Measurements from ENCODE around the gene NTN4.
"Not testable (repeated sequence)": the region's sequence is repeated elsewhere in the genome, so short reads cannot be mapped to it uniquely, and the experiment has no call there.

Gene NTN4

DNA sequence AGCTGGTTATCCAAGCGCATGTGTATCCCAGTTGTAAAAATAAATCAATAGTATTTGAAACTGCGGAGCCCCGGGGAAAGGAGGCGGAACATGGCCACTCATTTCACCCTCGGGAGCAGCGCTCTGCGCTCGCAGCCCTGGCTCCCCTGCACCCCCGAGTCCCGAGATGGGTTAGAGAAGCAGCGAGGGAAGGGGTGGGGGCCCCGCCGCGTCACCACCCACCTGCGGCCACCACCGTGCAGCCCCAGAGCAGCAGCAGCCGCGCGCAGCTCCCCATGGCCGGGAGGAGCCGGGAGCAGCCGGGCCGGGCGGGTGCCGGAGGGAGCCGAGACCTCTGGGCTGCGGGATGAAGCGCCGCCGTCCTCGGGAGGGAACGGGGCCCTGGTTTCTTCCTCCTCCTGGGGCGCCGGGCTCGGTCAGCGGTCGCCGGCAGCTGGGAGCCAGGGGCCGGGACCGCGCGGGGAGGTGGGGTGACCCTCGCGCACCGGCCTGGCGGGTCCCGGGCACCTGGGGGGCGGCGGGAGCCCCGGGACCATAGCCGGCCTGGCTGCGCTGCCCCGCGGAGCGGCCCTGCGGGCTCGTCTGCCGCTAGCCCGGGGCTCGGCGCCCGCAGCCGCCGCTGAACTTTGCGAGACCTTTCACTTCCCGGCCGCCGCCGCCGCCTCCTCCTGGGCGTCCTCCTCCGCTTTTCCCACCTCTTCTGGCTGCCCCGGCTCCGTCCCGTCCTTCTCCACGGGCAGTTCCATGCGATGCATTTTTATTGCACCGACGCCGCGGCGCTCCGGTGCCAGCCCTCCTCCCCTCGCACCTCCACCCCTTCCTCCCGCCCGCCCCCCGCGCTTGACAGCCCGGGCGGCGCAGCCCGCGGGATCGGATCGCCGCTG lies at the start of gene NTN4:
TSS of gene NTN4 (minus strand) at position 732 of the 884 bp plus-strand sequence. CDS start at position 277, 455 bp downstream.
- DNase-seq (ENCODE audit: low spot score) = peak; percentile 65

GRCh38 chr12:95838125-95838524 lies 47.6 kb upstream of the NTN4 start:
- peak; percentile 17 for DNase-seq (ENCODE audit: low spot score)

DNA sequence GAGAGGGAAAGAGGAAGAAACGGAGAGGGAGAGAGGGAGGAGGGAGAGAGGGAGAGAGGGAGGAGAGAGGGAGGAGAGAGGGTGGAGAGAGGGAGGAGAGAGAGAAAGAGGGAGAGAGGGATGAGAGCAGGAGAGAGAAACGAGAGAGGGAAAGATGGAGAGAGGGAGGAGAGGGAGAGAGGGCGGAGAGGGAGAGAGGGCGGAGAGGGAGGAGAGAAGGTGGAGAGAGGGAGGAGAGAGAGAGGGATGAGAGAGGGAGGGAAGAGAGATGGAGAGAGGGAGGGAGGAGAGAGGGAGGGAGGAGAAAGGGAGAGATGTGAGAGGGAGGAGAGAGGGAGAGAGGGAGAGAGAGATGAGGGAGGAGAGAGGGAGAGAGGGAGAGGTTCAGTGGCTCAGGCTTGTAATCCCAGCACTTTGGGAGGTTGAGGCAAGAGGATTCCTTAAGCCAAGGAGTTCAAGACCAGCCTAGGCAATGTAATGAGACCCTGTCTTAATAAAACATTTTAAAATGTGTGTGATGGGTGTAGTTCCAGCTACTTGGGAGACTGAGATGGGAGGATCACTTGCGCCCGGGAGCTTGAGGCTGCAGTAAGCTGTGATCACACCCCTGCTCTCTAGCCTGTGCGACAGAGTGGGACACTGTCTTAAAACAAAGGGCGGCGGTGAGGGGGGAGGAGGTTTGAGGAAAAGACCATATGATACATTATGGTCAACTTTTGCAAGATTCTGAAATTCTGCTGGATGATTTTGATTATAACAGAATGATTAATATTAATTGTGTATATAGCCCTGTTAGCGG lies 46.9 kb upstream of the NTN4 start:
- no peak for DNase-seq (ENCODE audit: low spot score)

GRCh38 chr12:95836630-95837239 lies 46.2 kb upstream of the NTN4 start:
- DNase-seq (ENCODE audit: low spot score) = peak; percentile 15

DNA sequence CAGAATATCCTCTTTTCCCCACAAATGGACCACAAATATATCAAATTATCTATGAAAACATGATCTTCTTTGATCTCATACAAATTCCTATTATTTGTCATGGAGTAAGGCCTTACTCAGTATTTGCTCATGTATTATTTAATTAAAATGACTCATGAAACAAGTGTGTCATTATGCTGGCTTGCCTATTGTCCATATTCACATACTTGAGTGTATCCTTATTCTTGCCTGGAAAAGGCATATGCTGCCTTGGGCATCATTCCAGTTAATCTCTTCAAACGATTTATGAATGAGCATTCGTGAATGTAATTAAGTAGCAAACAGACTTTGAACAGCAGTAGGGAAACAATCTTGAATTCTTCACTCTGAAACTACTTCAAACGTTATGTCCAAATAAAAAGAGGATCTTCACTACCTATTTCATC lies 45.6 kb upstream of the NTN4 start:
- peak; percentile 28 for DNase-seq (ENCODE audit: low spot score)

GRCh38 chr12:95834572-95834971 lies 44.0 kb upstream of the NTN4 start:
- DNase-seq (ENCODE audit: low spot score) = no peak

DNA sequence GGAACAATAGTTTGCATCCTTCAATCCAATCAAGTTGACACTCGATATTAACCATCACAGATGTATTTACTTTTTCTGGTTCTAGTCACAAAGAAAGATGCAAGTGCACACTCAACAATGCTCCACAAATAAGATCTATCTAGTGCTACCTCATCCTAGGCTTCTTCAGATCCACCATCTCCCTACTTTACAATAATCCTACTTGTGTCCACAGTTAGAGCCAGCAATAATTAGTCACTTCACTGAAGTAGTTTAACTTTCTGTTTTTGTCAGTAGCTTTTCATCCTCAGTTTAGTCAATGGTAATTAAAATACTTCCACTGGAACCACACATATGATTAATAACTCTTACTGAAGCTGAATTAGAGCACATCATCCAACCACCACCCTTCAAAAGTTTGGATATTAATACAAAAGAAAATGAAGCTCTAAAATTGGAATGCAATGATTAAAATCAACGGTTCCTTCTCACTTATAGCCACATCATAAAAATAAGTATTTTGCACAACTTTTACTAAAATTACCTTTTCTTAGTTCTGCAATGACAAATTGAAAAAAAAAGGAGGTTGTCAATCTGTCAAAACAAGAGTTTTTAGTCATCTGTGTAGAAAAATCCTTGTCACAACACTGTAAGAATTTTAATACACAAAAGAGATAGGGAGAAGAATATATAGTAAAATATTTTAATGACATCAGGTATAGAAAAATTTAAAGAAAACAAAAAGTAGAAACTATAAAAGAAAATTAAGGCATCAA lies 39.9 kb upstream of the NTN4 start:
- no peak for DNase-seq (ENCODE audit: low spot score)

- no peak for DNase-seq (ENCODE audit: low spot score)
Observed at GRCh38 chr12:95829395-95829794, 38.8 kb upstream of the NTN4 start.

- peak; percentile 63 for DNase-seq (ENCODE audit: low spot score)
Observed at GRCh38 chr12:95820096-95820703, 29.6 kb upstream of the NTN4 start.

- DNase-seq (ENCODE audit: low spot score) = peak; percentile 66
Observed at GRCh38 chr12:95815632-95816212, 25.2 kb upstream of the NTN4 start.

DNA sequence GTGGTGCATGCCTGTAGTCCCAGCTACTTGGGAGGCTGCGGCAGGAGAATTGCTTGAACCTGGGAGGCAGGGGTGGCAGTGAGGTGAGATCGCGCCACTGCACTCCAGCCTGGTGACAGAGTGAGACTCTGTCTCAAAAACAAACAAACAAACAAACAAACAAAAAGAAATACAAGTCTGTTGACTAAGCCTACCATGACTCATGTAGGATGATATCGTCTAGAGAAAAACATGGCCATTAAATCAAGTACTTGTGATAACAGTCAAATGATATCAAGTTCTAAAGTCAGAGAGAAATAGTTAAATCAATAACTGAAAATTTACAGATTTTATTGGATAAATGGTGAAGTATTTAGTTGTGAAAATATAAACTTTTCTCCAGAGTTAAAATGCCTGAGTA lies 21.6 kb upstream of the NTN4 start:
- DNase-seq (ENCODE audit: low spot score) = not testable (repeated sequence)

DNA sequence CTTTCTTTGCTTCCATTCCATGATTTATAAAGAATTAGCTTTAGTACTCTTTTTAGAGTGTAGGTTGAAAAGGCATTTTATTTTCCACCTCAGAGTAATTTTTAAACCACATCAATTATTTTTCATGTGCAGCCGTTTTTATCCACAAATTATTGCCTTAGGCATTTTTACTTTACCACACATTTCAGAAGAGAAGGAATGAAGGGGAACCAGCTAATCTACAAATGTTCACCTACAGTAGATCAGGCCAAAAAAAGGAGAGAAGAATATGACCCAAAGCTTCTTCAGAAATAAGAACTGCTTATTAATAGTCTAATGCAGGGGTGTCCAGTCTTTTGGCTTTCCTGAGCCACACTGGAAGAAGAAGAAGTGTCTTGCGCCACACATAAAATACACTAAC lies 19.8 kb upstream of the NTN4 start:
- no peak for DNase-seq (ENCODE audit: low spot score)

GRCh38 chr12:95809000-95809680 lies 18.6 kb upstream of the NTN4 start:
- DNase-seq (ENCODE audit: low spot score) = no peak

DNA sequence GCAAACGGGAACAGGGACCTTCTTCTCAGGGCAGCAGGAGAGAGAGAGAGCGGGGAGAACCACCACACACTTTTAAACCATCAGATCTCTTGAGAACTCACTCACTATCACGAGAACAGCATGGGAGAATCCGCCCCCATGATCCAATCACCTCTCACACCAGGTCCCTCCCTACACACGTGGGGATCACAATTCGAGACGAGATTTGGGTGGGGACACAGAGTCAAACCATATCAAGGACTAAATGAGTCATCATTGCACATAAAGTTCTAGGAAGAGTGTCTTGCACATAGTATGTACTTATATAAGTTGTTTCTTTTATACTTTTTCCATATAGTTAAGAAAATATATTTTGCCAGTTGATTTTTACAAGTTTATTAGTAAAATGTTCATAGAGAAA lies 17.6 kb upstream of the NTN4 start:
- no peak for DNase-seq (ENCODE audit: low spot score)

GRCh38 chr12:95805864-95806671 lies 15.5 kb upstream of the NTN4 start:
- DNase-seq (ENCODE audit: low spot score) = peak; percentile 82

GRCh38 chr12:95804291-95804690 lies 13.7 kb upstream of the NTN4 start:
- DNase-seq (ENCODE audit: low spot score) = no peak

DNA sequence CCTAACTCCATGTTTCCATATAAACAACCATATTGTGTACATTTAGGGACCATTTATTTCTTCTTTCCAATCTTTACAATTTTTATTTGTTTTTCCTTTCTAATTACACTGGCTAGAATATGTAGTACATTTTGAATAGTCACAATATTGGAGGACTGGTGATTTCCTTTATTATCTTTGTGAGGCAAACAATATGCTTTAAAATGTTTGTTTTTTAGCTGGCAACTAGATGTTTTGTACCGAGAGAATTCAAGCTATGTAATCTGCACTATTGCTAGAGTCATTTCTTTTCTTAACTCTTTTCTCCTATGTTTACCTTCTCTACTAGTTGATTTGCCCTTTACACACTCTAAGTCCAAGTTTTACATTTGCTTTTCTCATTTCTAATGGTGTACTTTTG lies 13.3 kb upstream of the NTN4 start:
- no peak for DNase-seq (ENCODE audit: low spot score)

DNA sequence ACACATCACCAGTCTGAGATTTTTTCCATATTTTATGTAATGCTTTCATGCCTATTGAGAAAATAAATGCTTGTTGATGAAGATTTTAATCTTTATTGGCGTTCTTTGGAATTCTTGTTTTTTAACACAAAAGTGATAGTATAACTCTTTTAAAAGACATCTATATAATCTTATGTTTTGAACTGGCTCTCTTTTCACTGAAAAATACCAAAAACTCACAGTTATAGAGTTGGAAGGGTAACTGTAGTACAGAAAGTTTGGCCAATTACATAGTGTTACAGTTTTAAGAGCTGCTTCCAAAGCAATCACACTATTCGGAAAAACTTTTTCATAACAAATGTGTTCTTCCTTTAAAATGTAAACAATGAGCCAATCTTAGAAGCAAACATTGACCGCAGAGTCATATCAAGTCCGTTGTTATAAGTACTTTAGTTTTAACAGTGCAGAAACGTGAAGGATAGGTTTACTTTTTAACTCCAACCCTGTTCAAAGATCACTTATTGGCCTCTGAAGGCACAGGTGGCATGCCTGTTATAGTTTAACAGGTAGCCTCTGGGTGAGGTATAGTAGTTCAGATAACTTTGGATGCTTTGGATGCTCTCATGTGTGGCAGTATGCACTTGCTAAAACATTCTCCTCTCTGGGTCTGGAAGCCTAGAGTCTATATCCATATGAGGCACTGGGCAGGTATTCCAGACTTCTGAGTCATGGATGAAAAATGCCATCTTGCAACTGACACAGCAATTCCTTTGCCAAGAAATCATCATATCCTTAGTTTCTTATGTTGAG lies 12.1 kb upstream of the NTN4 start:
- DNase-seq (ENCODE audit: low spot score) = peak; percentile 42

GRCh38 chr12:95796982-95797289 lies 6.4 kb upstream of the NTN4 start:
- no peak for DNase-seq (ENCODE audit: low spot score)
